Measurements from ENCODE around the gene NDUFAF3. TPM values are rescaled to one million over a fixed set of nuclear protein-coding genes. Genes with fewer than 3 reads are reported as not detected.

The NDUFAF3 gene
- total and polyA plus RNA-seq, 2 donors (not counting 1 experiment from before 2014, with no cell fraction given), result 61.0 to 67.5 TPM

DNA sequence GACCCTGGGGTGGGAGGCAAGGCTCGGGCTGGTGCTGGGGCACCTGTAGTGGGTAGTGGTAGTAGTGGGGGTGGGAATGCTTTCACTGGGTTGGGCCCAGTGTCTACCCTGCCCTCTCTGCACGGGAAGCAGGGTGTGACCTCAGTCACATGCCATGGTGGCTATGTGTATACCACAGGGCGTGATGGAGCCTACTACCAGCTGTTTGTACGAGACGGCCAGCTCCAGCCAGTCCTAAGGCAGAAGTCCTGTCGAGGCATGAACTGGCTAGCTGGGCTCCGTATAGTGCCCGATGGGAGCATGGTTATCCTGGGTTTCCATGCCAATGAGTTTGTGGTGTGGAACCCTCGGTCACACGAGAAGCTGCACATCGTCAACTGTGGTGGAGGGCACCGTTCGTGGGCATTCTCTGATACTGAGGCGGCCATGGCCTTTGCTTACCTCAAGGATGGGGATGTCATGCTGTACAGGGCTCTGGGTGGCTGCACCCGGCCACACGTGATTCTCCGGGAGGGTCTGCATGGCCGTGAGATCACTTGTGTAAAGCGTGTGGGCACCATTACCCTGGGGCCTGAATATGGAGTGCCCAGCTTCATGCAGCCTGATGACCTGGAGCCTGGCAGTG is 8.7 kb upstream of the NDUFAF3 start:
- Histone ChIP-seq H2AFZ (ENCODE audit: insufficient read depth, low read depth, low read length, poor library complexity, severe bottlenecking) (no peak overlapping the region), H4K20me1 (ENCODE audit: control insufficient read depth, insufficient read depth, low read length, poor library complexity, severe bottlenecking) (peaks cover 59% of the 10 kb centered on the region), H3K27me3 (replicated peaks in 1 of 4; ENCODE audit: control extremely low read depth in 1 of 4, control insufficient read depth in 3 of 4, insufficient read depth in 4 of 4, low read length in 3 of 4) (no peaks in the 10 kb centered on the region), H3K4me1 (ENCODE audit: control insufficient read depth in 2 of 2, insufficient read depth in 2 of 2, low read length in 2 of 2) (peaks cover 11 to 14% of the 10 kb centered on the region in 2 donors), H3K9me3 (ENCODE audit: control extremely low read depth in 1 of 3, control insufficient read depth in 2 of 3, insufficient read depth in 1 of 3, low read length in 2 of 3) (no peaks in the 10 kb centered on the region), H3K4me3 (ENCODE audit: control extremely low read depth in 1 of 5, extremely low read depth in 1 of 5, insufficient read depth in 1 of 5, low read depth in 2 of 5, low read length in 4 of 5) (no peak overlapping the region), H3K4me2 (replicated peaks; ENCODE audit: low read depth, low read length, poor library complexity, severe bottlenecking) (no peak overlapping the region), H3K9ac (ENCODE audit: low read length) (no peak overlapping the region), H3K36me3 (replicated peaks in 1 of 2; ENCODE audit: control extremely low read depth in 1 of 2, control insufficient read depth in 1 of 2, extremely low read depth in 1 of 2, insufficient read depth in 2 of 2, low read length in 1 of 2) (peaks cover 1 to 42% of the 10 kb centered on the region in 2 experiments), H3K79me2 (ENCODE audit: control insufficient read depth, insufficient read depth, low read length) (peaks cover 54% of the 10 kb centered on the region), H3K27ac (ENCODE audit: low read length in 2 of 2) (no peak overlapping the region)
- H3K4me3 Mint-ChIP-seq, result no peak overlapping the region
- CTCF ChIA-PET, result interaction anchor here (2.2 to 5.6 kb wide), 4 partner anchors 7 to 26 kb away, joined by 6 to 69 read pairs (median 14); partner anchors contain the start of genes NDUFAF3 and P4HTM
- intact Hi-C loops (cut with micrococcal nuclease), result no loop called here
- POLR2A ChIA-PET, result no interaction called here
- WGBS (ENCODE audit: insufficient coverage), result 92% methylated on average over 18 of the region's 19 CpGs
- ATAC-seq (ENCODE audit: low read depth) (no peak), DNase-seq (peak; percentile 9)
- H3K9me3 Mint-ChIP-seq (ENCODE audit: insufficient read depth), result no peaks in the 10 kb centered on the region
- no peaks in the 10 kb centered on the region for H3K27me3 Mint-ChIP-seq
- peaks cover 34% of the 10 kb centered on the region for H3K4me1 Mint-ChIP-seq
- no peak overlapping the region for H3K27ac Mint-ChIP-seq
- no peak for TF ChIP-seq EZH2 (IDR thresholded peaks at IDR 0.05; ENCODE audit: borderline replicate concordance, insufficient read depth, low read depth, low read length, poor library complexity, severe bottlenecking)
- TF ChIP-seq CTCF (IDR thresholded peaks at IDR 0.05), result no peak
